Fibroblast of lung (primary cell): ENCODE data around the gene TGFBRAP1. TPM values are rescaled to one million over a fixed set of nuclear protein-coding genes. Genes with fewer than 3 reads are reported as not detected.

ENCODE experiments used
- DNase-seq, 2 donors: peaks; one replicate each; pipeline versions ENCODE4 v3.0.0 to v3.0.0-alpha.2; 2010; ENCODE audit warnings: low read depth in 2 of 2
- H2AFZ ChIP-seq: 2 replicates; pipeline ENCODE4 v1.5.1; 2012; ENCODE audit warnings: low read length, control low read depth, inconsistent platforms
- H3K27ac ChIP-seq: 2 replicates; pipeline ENCODE4 v1.5.1; 2011; ENCODE audit warnings: low read length, control low read depth; ENCODE audit not compliant: insufficient read depth
- H3K27me3 ChIP-seq: 2 replicates; pipeline ENCODE4 v1.5.1; 2011; ENCODE audit warnings: mild to moderate bottlenecking, low read length; ENCODE audit not compliant: control insufficient read depth, insufficient read depth
- H3K36me3 ChIP-seq: 2 replicates; pipeline ENCODE4 v1.5.1; 2011; ENCODE audit warnings: low read length; ENCODE audit not compliant: control insufficient read depth, insufficient read depth
- H3K4me1 ChIP-seq: 2 replicates; pipeline ENCODE4 v1.5.1; 2011; ENCODE audit warnings: low read length; ENCODE audit not compliant: control insufficient read depth, insufficient read depth; ENCODE audit errors: extremely low read depth
- H3K4me2 ChIP-seq: 2 replicates; pipeline ENCODE4 v1.5.1; 2011; ENCODE audit warnings: low read length, control low read depth; ENCODE audit not compliant: insufficient read depth; ENCODE audit errors: extremely low read depth
- H3K4me3 ChIP-seq, 4 experiments: fragments of 200-600 bp in 1 of 4; sonication (generic) in 1 of 4; replicated peaks in 1 of 4; 2 replicates each; pipeline ENCODE4 v1.5.1; 2011 to 2016; ENCODE audit warnings: low read length in 4 of 4, low read depth in 3 of 4, mild to moderate bottlenecking in 3 of 4, control low read depth in 2 of 4, inconsistent platforms in 1 of 4, mixed read lengths in 1 of 4; ENCODE audit not compliant: insufficient read depth in 1 of 4; ENCODE audit errors: control extremely low read depth in 1 of 4
- H3K79me2 ChIP-seq: 2 replicates; pipeline ENCODE4 v1.5.1; 2012; ENCODE audit warnings: mild to moderate bottlenecking, low read length, inconsistent platforms; ENCODE audit not compliant: control insufficient read depth, insufficient read depth
- H3K9ac ChIP-seq: 2 replicates; pipeline ENCODE4 v1.5.1; 2011; ENCODE audit warnings: mild to moderate bottlenecking, low read length, control low read depth; ENCODE audit not compliant: insufficient read depth
- H3K9me3 ChIP-seq: 2 replicates; pipeline ENCODE4 v1.5.1; 2012; ENCODE audit warnings: low read depth, low read length; ENCODE audit not compliant: control insufficient read depth, insufficient read depth
- H4K20me1 ChIP-seq: 2 replicates; pipeline ENCODE4 v1.5.1; 2011; ENCODE audit warnings: low read length; ENCODE audit not compliant: control insufficient read depth, insufficient read depth; ENCODE audit errors: extremely low read depth
- CTCF ChIP-seq, 2 donors: IDR thresholded peaks in 1 of 2; conservative IDR thresholded peaks in 1 of 2; 1 replicate in 1 of 2; 2 replicates in 1 of 2; pipeline ENCODE4 v1.5.1; 2011 to 2012; ENCODE audit warnings: low read length in 2 of 2, control low read depth in 1 of 2, inconsistent platforms in 1 of 2, low read depth in 1 of 2, mild to moderate bottlenecking in 1 of 2
- EZH2 ChIP-seq: IDR thresholded peaks from 2 replicates; pipeline ENCODE4 v1.5.1; 2012; ENCODE audit warnings: low read length, control low read depth, mild to moderate bottlenecking; ENCODE audit errors: missing control alignments
- polyA plus RNA-seq, 2 donors: library from polyadenylated mRNA; depleted of rRNA in 1 of 2; stranded (reverse) in 1 of 2; unstranded in 1 of 2; fragments of >200 nt; gene quantifications; 2 replicates each; pipeline ENCODE4 v1.2.1, GENCODE V29; 2011 to 2012; ENCODE audit warnings: missing spikeins in 1 of 2
- total RNA-seq: library from RNA; depleted of rRNA; stranded (reverse); fragments of >200 nt; gene quantifications from 2 replicates; pipeline ENCODE4 v1.2.1, GENCODE V29; 2014

The TGFBRAP1 gene
- total and polyA plus RNA-seq, 2 donors (not counting 1 experiment from before 2014, with no cell fraction given): 8.5 to 14.9 TPM

- Histone ChIP-seq H3K9me3 (no peaks in the 10 kb centered on the region), H3K27me3 (no peaks in the 10 kb centered on the region), H3K27ac (peak within 1 kb of the TSS; percentile 100), H3K36me3 (no peaks in the 10 kb centered on the region), H3K4me3 (peak within 1 kb of the TSS; percentile 71 to 95 (median 84)), H3K4me1 (no peaks in the 10 kb centered on the region), H3K79me2 (peaks cover 27% of the 10 kb centered on the region), H4K20me1 (no peaks in the 10 kb centered on the region), H3K9ac (peak within 1 kb of the TSS; percentile 99), H3K4me2 (peak within 1 kb of the TSS; percentile 89), H2AFZ (peak within 1 kb of the TSS; percentile 99)
- TF ChIP-seq EZH2 (no peak), CTCF (conservative IDR thresholded peaks at IDR 0.05 in 1 of 2, IDR thresholded peaks at IDR 0.05 in 1 of 2; ENCODE audit: low read depth in 1 of 2, low read length in 2 of 2) (no peak)
- DNase-seq: peak; percentile 81 to 86
Observed at GRCh38 chr2:105337122-105338019, 7.8 kb upstream of the TGFBRAP1 start, which contains the start of gene C2orf49. Gene C2orf49, plus strand, starts transcription at chr2:105337540. Its CDS starts 48 bp downstream, at chr2:105337588.

- DNase-seq: no peak
- Histone ChIP-seq H3K79me2 (peaks cover 27% of the 10 kb centered on the region), H3K9ac (peak overlapping the region; percentile 99), H3K27me3 (no peaks in the 10 kb centered on the region), H3K4me3 (peak overlapping the region; percentile 71 to 95 (median 84)), H3K4me1 (no peaks in the 10 kb centered on the region), H3K9me3 (no peaks in the 10 kb centered on the region), H4K20me1 (no peaks in the 10 kb centered on the region), H2AFZ (peak overlapping the region; percentile 99), H3K36me3 (no peaks in the 10 kb centered on the region), H3K27ac (peak overlapping the region; percentile 100), H3K4me2 (peak overlapping the region; percentile 85)
- TF ChIP-seq CTCF (conservative IDR thresholded peaks at IDR 0.05 in 1 of 2, IDR thresholded peaks at IDR 0.05 in 1 of 2; ENCODE audit: low read depth in 1 of 2, low read length in 2 of 2): no peak
- TF ChIP-seq EZH2: no peak
Observed at GRCh38 chr2:105336786-105337121, 7.2 kb upstream of the TGFBRAP1 start.

GRCh38 chr2:105335469-105335868, 5.9 kb upstream of the TGFBRAP1 start:
- Histone ChIP-seq H3K27me3 (no peaks in the 10 kb centered on the region), H3K9me3 (no peaks in the 10 kb centered on the region), H3K79me2 (peaks cover 27% of the 10 kb centered on the region), H3K9ac (no peak overlapping the region), H3K4me3 (no peak overlapping the region), H3K36me3 (no peaks in the 10 kb centered on the region), H2AFZ (no peak overlapping the region), H3K4me1 (no peaks in the 10 kb centered on the region), H4K20me1 (no peaks in the 10 kb centered on the region), H3K4me2 (no peak overlapping the region), H3K27ac (no peak overlapping the region)
- no peak for DNase-seq
- TF ChIP-seq CTCF (conservative IDR thresholded peaks at IDR 0.05 in 1 of 2, IDR thresholded peaks at IDR 0.05 in 1 of 2; ENCODE audit: low read depth in 1 of 2, low read length in 2 of 2) (no peak), EZH2 (no peak)
